NCI-H1930 (cell line): ENCODE results near the gene S100A4.
"Not testable (repeated sequence)": the region's sequence is repeated elsewhere in the genome, so short reads cannot be mapped to it uniquely, and the experiment has no call there.

Experiments
- DNase-seq, 2 experiments: peaks; one replicate each; lab custom pipeline; 2025; lab: John Stamatoyannopoulos, UW

Gene S100A4

GRCh38 chr1:153533689-153534201 lies 11.9 kb downstream of the S100A4 start:
- no peak for DNase-seq

- DNase-seq: peak in 1 of 2 experiments; percentile 60
Measured at GRCh38 chr1:153532769-153533599, 12.6 kb downstream of the S100A4 start.

- no peak for DNase-seq
Measured at GRCh38 chr1:153532181-153532580, 13.4 kb downstream of the S100A4 start.

- no peak for DNase-seq
Measured at GRCh38 chr1:153531638-153532037, 14.0 kb downstream of the S100A4 start.

- DNase-seq: no peak
Measured at GRCh38 chr1:153527683-153528040, 17.9 kb downstream of the S100A4 start.

- no peak for DNase-seq
Measured at GRCh38 chr1:153527023-153527682, 18.5 kb downstream of the S100A4 start.

- no peak for DNase-seq
Measured at GRCh38 chr1:153526132-153526543, 19.5 kb downstream of the S100A4 start.

- no peak for DNase-seq
Measured at GRCh38 chr1:153525088-153525728, 20.4 kb downstream of the S100A4 start.

GRCh38 chr1:153522353-153523048 lies 23.1 kb downstream of the S100A4 start:
- not testable (repeated sequence) for DNase-seq

GRCh38 chr1:153521808-153522207 lies 23.8 kb downstream of the S100A4 start:
- DNase-seq: not testable (repeated sequence)

GRCh38 chr1:153520818-153521476 lies 24.7 kb downstream of the S100A4 start:
- no peak for DNase-seq

GRCh38 chr1:153520137-153520691 lies 25.4 kb downstream of the S100A4 start:
- DNase-seq: not testable (repeated sequence)

- no peak for DNase-seq
Measured at GRCh38 chr1:153519242-153519641, 26.4 kb downstream of the S100A4 start.

GRCh38 chr1:153515504-153516394 lies 29.9 kb downstream of the S100A4 start:
- no peak for DNase-seq

- DNase-seq: no peak
Measured at GRCh38 chr1:153513666-153514065, 31.9 kb downstream of the S100A4 start.

- no peak for DNase-seq
Measured at GRCh38 chr1:153513023-153513422, 32.6 kb downstream of the S100A4 start.

GRCh38 chr1:153510984-153511410 lies 34.6 kb downstream of the S100A4 start:
- peak; percentile 27 to 61 for DNase-seq

GRCh38 chr1:153509729-153510354 lies 35.8 kb downstream of the S100A4 start:
- DNase-seq: peak in 1 of 2 experiments; percentile 5

- DNase-seq: no peak
Measured at GRCh38 chr1:153509036-153509435, 36.6 kb downstream of the S100A4 start.
